HepG2 (cell line): ENCODE measurements around the gene JPT2. TPM values are rescaled to one million over a fixed set of nuclear protein-coding genes. Genes with fewer than 3 reads are reported as not detected.
A peak's percentile ranks its signal among the peaks of the same experiment; 100 is the strongest.

ENCODE experiments used
- DMAP1 ChIP-seq: IDR thresholded peaks from 2 replicates; pipeline ENCODE4 v1.6.1; 2016
- EED ChIP-seq: sonication (generic); formaldehyde crosslinking; IDR thresholded peaks from 2 replicates; pipeline ENCODE4 v1.5.0; 2020; ENCODE audit warnings: mild to moderate bottlenecking, missing genetic modification reagents
- EP300 ChIP-seq, 3 experiments: sonication (generic) in 1 of 3; formaldehyde crosslinking in 1 of 3; IDR thresholded peaks; 2 replicates each; pipeline versions ENCODE4 v1.5.1 to v1.6.1; 2011 to 2020; ENCODE audit warnings: low read depth in 2 of 3, low read length in 2 of 3, borderline replicate concordance in 1 of 3, improper control_type of control experiment in 1 of 3, mild to moderate bottlenecking in 1 of 3, missing genetic modification reagents in 1 of 3, moderate library complexity in 1 of 3
- FOXP1 ChIP-seq, 2 experiments: fragments of 450-650 bp in 1 of 2; IDR thresholded peaks; 2 replicates each; pipeline ENCODE4 v1.6.1; 2017 to 2018; ENCODE audit warnings: antibody characterized with exemption in 1 of 2
- HMG20A ChIP-seq: IDR thresholded peaks from 2 replicates; pipeline ENCODE4 v1.6.1; 2016; ENCODE audit warnings: borderline replicate concordance
- HOXD1 ChIP-seq: sonication (generic); formaldehyde crosslinking; IDR thresholded peaks from 2 replicates; pipeline ENCODE4 v1.5.0; 2020; ENCODE audit warnings: missing genetic modification reagents
- NR2F6 ChIP-seq, 2 experiments: IDR thresholded peaks; 2 replicates each; pipeline ENCODE4 v1.6.1; 2016; ENCODE audit warnings: antibody characterized with exemption in 1 of 2, mild to moderate bottlenecking in 1 of 2
- POLR2AphosphoS5 ChIP-seq: IDR thresholded peaks from 2 replicates; pipeline ENCODE4 v1.6.1; 2012; ENCODE audit warnings: low read depth, low read length
- SAP130 ChIP-seq: IDR thresholded peaks from 2 replicates; pipeline ENCODE4 v1.6.1; 2016; ENCODE audit warnings: low read depth
- SKIL ChIP-seq: sonication (generic); formaldehyde crosslinking; IDR thresholded peaks from 2 replicates; pipeline ENCODE4 v1.8.0; 2022; ENCODE audit warnings: missing genetic modification reagents, mild to moderate bottlenecking, moderate library complexity, borderline replicate concordance
- SOX5 ChIP-seq: IDR thresholded peaks from 2 replicates; pipeline ENCODE4 v1.6.1; 2016; ENCODE audit warnings: borderline replicate concordance
- TFE3 ChIP-seq: IDR thresholded peaks from 2 replicates; pipeline ENCODE4 v1.6.1; 2016
- ZBTB21 ChIP-seq: sonication (generic); formaldehyde crosslinking; IDR thresholded peaks from 2 replicates; pipeline ENCODE4 v1.4.0; 2020; ENCODE audit warnings: missing genetic modification reagents
- ZBTB3 ChIP-seq: sonication (generic); formaldehyde crosslinking; IDR thresholded peaks from 2 replicates; pipeline ENCODE4 v1.4.0; 2020; ENCODE audit warnings: low read depth, mild to moderate bottlenecking, moderate library complexity, missing genetic modification reagents, borderline replicate concordance
- ZNF282 ChIP-seq: fragments of 450-650 bp; IDR thresholded peaks from 2 replicates; pipeline ENCODE4 v1.6.1; 2018; ENCODE audit not compliant: partially characterized antibody
- ZNF34 ChIP-seq: sonication (generic); formaldehyde crosslinking; IDR thresholded peaks from 2 replicates; pipeline ENCODE4 v1.4.0; 2020; ENCODE audit warnings: mild to moderate bottlenecking, missing genetic modification reagents, borderline replicate concordance
- ZNF512 ChIP-seq: sonication (generic); formaldehyde crosslinking; IDR thresholded peaks from 2 replicates; pipeline ENCODE4 v1.4.0; 2020; ENCODE audit warnings: mild to moderate bottlenecking, missing genetic modification reagents
- ZNF616 ChIP-seq: sonication (generic); formaldehyde crosslinking; IDR thresholded peaks from 2 replicates; pipeline ENCODE4 v1.5.0; 2020; ENCODE audit warnings: low read depth, mild to moderate bottlenecking, missing genetic modification reagents
- ZNF713 ChIP-seq: sonication (generic); formaldehyde crosslinking; IDR thresholded peaks from 2 replicates; pipeline ENCODE4 v1.4.0; 2020; ENCODE audit warnings: mild to moderate bottlenecking, missing genetic modification reagents
- polyA plus RNA-seq, 8 experiments: library from polyadenylated mRNA; depleted of rRNA in 3 of 8; stranded (reverse) in 7 of 8; unstranded in 1 of 8; fragments of >200 nt; fragmentation: Illumina TruSeq in 4 of 8; extraction: Trizol in 4 of 8; gene quantifications; 2 replicates each; pipeline versions ENCODE4 v1.2.1 to v1.2.3, GENCODE V29; 2011 to 2016; ENCODE audit warnings: low read depth in 4 of 8, missing spikeins in 1 of 8, mixed read lengths in 1 of 8; ENCODE audit not compliant: insufficient read depth in 1 of 8
- total RNA-seq, 5 experiments: library from RNA; depleted of rRNA; stranded (reverse); fragments of >200 nt; fragmentation: Illumina TruSeq; extraction: Trizol; gene quantifications; 2 replicates each; pipeline ENCODE4 v1.2.3, GENCODE V29; 2016; ENCODE audit warnings: low read depth in 1 of 5

JPT2 gene
- total and polyA plus RNA-seq, 2 of the 13 experiments (the other 11 are each of a cell fraction or from before 2014, with no cell fraction given) = 53.5 to 89.4 TPM

- TF ChIP-seq EP300 (IDR thresholded peaks at IDR 0.05; ENCODE audit: low read depth in 2 of 2, low read length in 2 of 2) (peak in 1 of 2 experiments; percentile 63; a peak in 2 of 4 replicates), EP300 (CRISPR knock-in tag; IDR thresholded peaks at IDR 0.05; ENCODE audit: borderline replicate concordance) (no peak), ZNF512 (CRISPR knock-in tag) (no peak), EED (CRISPR knock-in tag) (no peak), SKIL (no peak), POLR2AphosphoS5 (no peak), ZNF616 (CRISPR knock-in tag) (no peak), ZNF713 (CRISPR knock-in tag) (no peak), SOX5 (CRISPR knock-in tag) (peak; percentile 58; the same call in 1 of the 2 replicates), ZBTB3 (CRISPR knock-in tag) (no peak), NR2F6 (IDR thresholded peaks at IDR 0.05) (0 out of 2 replicates have a peak, but pooled peaks have one; percentile 25), NR2F6 (CRISPR knock-in tag; IDR thresholded peaks at IDR 0.05) (no peak), ZNF34 (CRISPR knock-in tag) (no peak), DMAP1 (CRISPR knock-in tag) (0 out of 2 replicates have a peak, but pooled peaks have one; percentile 27), HMG20A (CRISPR knock-in tag) (peak; percentile 21; the same call in 1 of the 2 replicates), TFE3 (CRISPR knock-in tag) (peak; percentile 63; the same call in 1 of the 2 replicates), ZNF282 (no peak), ZBTB21 (CRISPR knock-in tag) (peak; percentile 49), SAP130 (CRISPR knock-in tag) (peak; percentile 83), FOXP1 (IDR thresholded peaks at IDR 0.05) (no peak), FOXP1 (CRISPR knock-in tag; IDR thresholded peaks at IDR 0.05) (peak; percentile 40; the same call in 1 of the 2 replicates), HOXD1 (CRISPR knock-in tag) (no peak)
Observed at GRCh38 chr16:1688807-1689560, 10.9 kb downstream of the JPT2 start (continued).
